Measurements from ENCODE around the gene TCF7L1. TPM values are rescaled to one million over a fixed set of nuclear protein-coding genes. Genes with fewer than 3 reads are reported as not detected.

Gene TCF7L1
- total and polyA plus RNA-seq, 9 of the 15 experiments (the other 6 are each of a cell fraction or from before 2014, with no cell fraction given), result 0.03 to 0.11 (median 0.07) TPM; not detected in 5

DNA sequence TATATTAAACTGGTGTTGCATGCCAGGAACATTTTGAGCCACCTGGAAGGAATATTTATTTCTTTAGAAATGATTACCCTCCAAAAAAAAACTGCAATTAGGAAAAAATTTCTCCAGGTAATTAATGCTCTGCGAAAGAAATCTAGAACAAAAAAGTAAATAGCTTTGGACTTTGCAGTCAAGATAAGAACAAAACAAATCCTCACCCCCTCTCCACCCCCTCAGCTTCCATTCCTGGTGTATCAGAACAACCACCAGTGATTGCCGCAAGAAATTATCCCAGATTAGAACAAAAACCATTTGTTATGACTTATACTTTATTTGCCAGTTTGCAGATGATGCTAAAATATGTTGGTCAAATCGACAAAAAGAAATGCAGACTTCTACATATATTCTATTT, 17.0 kb upstream of the TCF7L1 start:
- ATAC-seq, result no peak
- H3K9ac ChIP-seq (ENCODE audit: insufficient read depth in 1 of 2, low read depth in 2 of 2, low read length in 2 of 2), result no peak overlapping the region
- H3K36me3 ChIP-seq (ENCODE audit: control insufficient read depth, insufficient read depth, low read length), result no peaks in the 10 kb centered on the region
- BruUV-seq (replicated peaks), result no TSS peak
- ChIA-PET POLR2A (no interaction called here), CTCF (ENCODE audit: low intra/inter-chr PET ratio) (no interaction called here)
- H3K4me1 ChIP-seq (replicated peaks in 1 of 2; ENCODE audit: control insufficient read depth in 2 of 2, insufficient read depth in 2 of 2, low read length in 2 of 2), result no peaks in the 10 kb centered on the region
- 0 out of 2 replicates have a peak, but pooled peaks cover 3% of the 10 kb centered on the region for H4K20me1 ChIP-seq (replicated peaks; ENCODE audit: control insufficient read depth, insufficient read depth, low read length)
- TF ChIP-seq E2F3 (CRISPR knock-in tag; IDR thresholded peaks at IDR 0.05), result no peak
- no peak for TF ChIP-seq C11orf30 (IDR thresholded peaks at IDR 0.05; ENCODE audit: low read depth)
- TF ChIP-seq PPARD (CRISPR knock-in tag; IDR thresholded peaks at IDR 0.05), result no peak
- no peak for TF ChIP-seq SNAPC5 (CRISPR knock-in tag; IDR thresholded peaks at IDR 0.05)
- no peak for TF ChIP-seq KLF13 (tag; IDR thresholded peaks at IDR 0.05; ENCODE audit: borderline replicate concordance, low read depth)
- no peak for TF ChIP-seq USF1 (CRISPR knock-in tag; IDR thresholded peaks at IDR 0.05)
- H3K9me1 ChIP-seq (ENCODE audit: control insufficient read depth, insufficient read depth, low read length), result no peaks in the 10 kb centered on the region
- peak; percentile 29 for FAIRE-seq
- in situ Hi-C loops (cut with MboI), result no loop called here
- no peaks in the 10 kb centered on the region for H3K9me3 ChIP-seq (replicated peaks; ENCODE audit: control insufficient read depth, insufficient read depth, low read depth, low read length)
- H3K27me3 ChIP-seq (ENCODE audit: control insufficient read depth in 2 of 2, insufficient read depth in 2 of 2, low read length in 2 of 2), result peaks cover 2 to 12% of the 10 kb centered on the region in 2 experiments; a peak in 2 of 5 replicates
- 3% methylated on average over 3 of the region's 3 CpGs for WGBS (ENCODE audit: insufficient coverage, low coverage, missing lambda C conversion rate)
- no peak overlapping the region for H3K4me3 ChIP-seq
- H3K4me2 ChIP-seq (ENCODE audit: insufficient read depth, low read length), result no peak overlapping the region
- intact Hi-C loops (cut with micrococcal nuclease), result no loop called here
- no peaks in the 10 kb centered on the region for H3K79me2 ChIP-seq (ENCODE audit: control insufficient read depth, insufficient read depth, low read length)
- H3K27ac ChIP-seq (ENCODE audit: extremely low read depth, low read depth, low read length), result no peak overlapping the region
- DNase-seq (ENCODE audit: extremely low read depth in 1 of 4, low spot score in 3 of 4), result no peak
- no peak overlapping the region for H2AFZ ChIP-seq (ENCODE audit: low read depth, low read length)

Data from K562 (cell line).